K562 (cell line): Measurements from ENCODE around the gene NF1. TPM values are rescaled to one million over a fixed set of nuclear protein-coding genes. Genes with fewer than 3 reads are reported as not detected.

Source experiments
- ATAC-seq: fragments of 200-7000 bp; cut with Tn5 transposase; 3 replicates; pipeline ENCODE4 v1.9.1; 2020; ENCODE audit warnings: moderate library complexity
- BruUV-seq: library from RNA; stranded (reverse); fragments of 400-500 nt; replicated peaks from 2 replicates; lab custom pipeline; 2021; lab: Mats Ljungman, UMichigan
- CTCF ChIA-PET: fragments of 300-600 bp; formaldehyde crosslinking; extraction: SDS; loops from one replicate; lab custom pipeline; 2021; ENCODE audit warnings: low intra/inter-chr PET ratio; lab: Yijun Ruan, JAX
- POLR2A ChIA-PET: fragments of 300-600, 350-650 bp; sonication (Branson Sonifier 250); formaldehyde crosslinking; extraction: SDS; loops from one replicate; lab custom pipeline; 2021; ENCODE audit warnings: antibody characterized with exemption, inconsistent platforms; lab: Yijun Ruan, JAX
- DNase-seq, 4 experiments: peaks; one replicate each; pipeline versions ENCODE4 v3.0.0 to v3.0.0-alpha.2; 2011 to 2018; ENCODE audit warnings: low spot score in 3 of 4, mixed read lengths in 3 of 4; ENCODE audit errors: extremely low read depth in 1 of 4
- FAIRE-seq: peaks from 2 replicates; lab custom pipeline; 2011; peaks lifted over from hg19 to GRCh38; lab: Jason Lieb, UNC
- H2AFZ ChIP-seq: 2 replicates; pipeline ENCODE4 v1.6.0; 2011; ENCODE audit warnings: low read depth, low read length, control low read depth, inconsistent platforms
- H3K27ac ChIP-seq: fragments of 200-600 bp; 3 replicates; pipeline ENCODE4 v1.8.0; 2011; ENCODE audit warnings: low read depth, mild to moderate bottlenecking, control low read depth, inconsistent platforms, low read length, moderate library complexity, mixed read lengths; ENCODE audit errors: extremely low read depth
- H3K27me3 ChIP-seq, 2 experiments: fragments of 300-600 bp in 1 of 2; 2 replicates in 1 of 2; 3 replicates in 1 of 2; pipeline versions ENCODE4 v1.6.0 to v1.8.0; 2011; ENCODE audit warnings: inconsistent platforms in 2 of 2, low read length in 2 of 2, mild to moderate bottlenecking in 1 of 2, mixed read lengths in 1 of 2, moderate library complexity in 1 of 2; ENCODE audit not compliant: control insufficient read depth in 2 of 2, insufficient read depth in 2 of 2
- H3K36me3 ChIP-seq: fragments of 300-600 bp; 3 replicates; pipeline ENCODE4 v1.8.0; 2011; ENCODE audit warnings: mild to moderate bottlenecking, low read length, inconsistent platforms; ENCODE audit not compliant: control insufficient read depth, insufficient read depth
- H3K4me1 ChIP-seq, 2 experiments: fragments of 200-600 bp in 1 of 2; replicated peaks in 1 of 2; 2 replicates in 1 of 2; 3 replicates in 1 of 2; pipeline versions ENCODE4 v1.5.1 to v1.8.0; 2011; ENCODE audit warnings: inconsistent platforms in 2 of 2, low read length in 2 of 2, mild to moderate bottlenecking in 1 of 2, mixed read lengths in 1 of 2, moderate library complexity in 1 of 2; ENCODE audit not compliant: control insufficient read depth in 2 of 2, insufficient read depth in 2 of 2
- H3K4me2 ChIP-seq: 2 replicates; pipeline ENCODE4 v1.6.1; 2011; ENCODE audit warnings: low read length, control low read depth, inconsistent platforms, mixed read lengths; ENCODE audit not compliant: insufficient read depth
- H3K4me3 ChIP-seq: fragments of 200-600 bp; sonication (generic), shearing (Covaris generic); 2 replicates; pipeline ENCODE4 v1.5.1; 2016; ENCODE audit warnings: control low read depth, inconsistent platforms
- H3K79me2 ChIP-seq: fragments of 200-600 bp; 3 replicates; pipeline ENCODE4 v1.8.0; 2011; ENCODE audit warnings: low read length, inconsistent platforms; ENCODE audit not compliant: control insufficient read depth, insufficient read depth
- H3K9ac ChIP-seq, 2 experiments: 2 replicates each; pipeline versions ENCODE4 v1.6.0 to v1.6.1; 2011; ENCODE audit warnings: low read depth in 2 of 2, low read length in 2 of 2, control low read depth in 1 of 2, inconsistent platforms in 1 of 2, mild to moderate bottlenecking in 1 of 2, mixed read lengths in 1 of 2; ENCODE audit not compliant: insufficient read depth in 1 of 2
- H3K9me1 ChIP-seq: one replicate; pipeline ENCODE4 v1.6.0; 2011; ENCODE audit warnings: inconsistent platforms, mild to moderate bottlenecking, low read length, moderate library complexity; ENCODE audit not compliant: control insufficient read depth, insufficient read depth
- H3K9me3 ChIP-seq: replicated peaks from 2 replicates; pipeline ENCODE4 v1.5.1; 2011; ENCODE audit warnings: low read depth, low read length, inconsistent platforms; ENCODE audit not compliant: control insufficient read depth, insufficient read depth
- H4K20me1 ChIP-seq: replicated peaks from 2 replicates; pipeline ENCODE4 v1.6.1; 2011; ENCODE audit warnings: low read length, inconsistent platforms, mixed read lengths; ENCODE audit not compliant: control insufficient read depth, insufficient read depth
- ARHGAP35 ChIP-seq: fragments of 450-650 bp; IDR thresholded peaks from 2 replicates; pipeline ENCODE4 v1.6.1; 2018; ENCODE audit not compliant: partially characterized antibody
- CBFA2T2 ChIP-seq: fragments of 450-650 bp; conservative IDR thresholded peaks from 2 replicates; pipeline ENCODE4 v1.6.1; 2017; ENCODE audit warnings: mild to moderate bottlenecking
- CREM ChIP-seq: IDR thresholded peaks from 2 replicates; pipeline ENCODE4 v1.6.1; 2014; ENCODE audit warnings: antibody characterized with exemption, low read depth
- DPF2 ChIP-seq: fragments of 450-650 bp; IDR thresholded peaks from 2 replicates; pipeline ENCODE4 v1.6.1; 2016
- ETV1 ChIP-seq: fragments of 450-650 bp; conservative IDR thresholded peaks from 2 replicates; pipeline ENCODE4 v1.6.1; 2016; ENCODE audit warnings: missing genetic modification characterization, control low read depth, low read depth, missing compliant biosample characterization
- FOXJ2 ChIP-seq: fragments of 200-800 bp; sonication (Bioruptor generic); IDR thresholded peaks from 2 replicates; pipeline ENCODE4 v1.6.1; 2016; ENCODE audit warnings: missing genetic modification characterization, missing compliant biosample characterization
- MEF2A ChIP-seq: IDR thresholded peaks from 2 replicates; pipeline ENCODE4 v1.6.1; 2011; ENCODE audit warnings: low read depth, mild to moderate bottlenecking, low read length, moderate library complexity; ENCODE audit not compliant: control insufficient read depth
- MEF2D ChIP-seq: conservative IDR thresholded peaks from 2 replicates; pipeline ENCODE4 v1.6.1; 2016; ENCODE audit warnings: low read depth, missing genetic modification characterization, missing compliant biosample characterization
- NCOA1 ChIP-seq: fragments of 450-650 bp; IDR thresholded peaks from 2 replicates; pipeline ENCODE4 v1.6.1; 2016; ENCODE audit warnings: low read depth
- NFIX ChIP-seq: fragments of 250-450 bp; sonication (Bioruptor Pico); IDR thresholded peaks from 2 replicates; pipeline ENCODE4 v1.4.0; 2020; ENCODE audit warnings: low read depth, mild to moderate bottlenecking, moderate library complexity
- NFRKB ChIP-seq: fragments of 450-650 bp; IDR thresholded peaks from 2 replicates; pipeline ENCODE4 v1.6.1; 2016; ENCODE audit warnings: low read depth
- ZBTB8A ChIP-seq: fragments of 450-650 bp; IDR thresholded peaks from 2 replicates; pipeline ENCODE4 v1.6.1; 2018; ENCODE audit warnings: mild to moderate bottlenecking, moderate library complexity; ENCODE audit not compliant: partially characterized antibody
- ZNF696 ChIP-seq: fragments of 250-450 bp; sonication (Bioruptor Pico); conservative IDR thresholded peaks from 2 replicates; pipeline ENCODE4 v1.4.0; 2020; ENCODE audit warnings: mild to moderate bottlenecking, moderate library complexity
- ZNF740 ChIP-seq, 3 experiments: fragments of 200-800 bp in 1 of 3; sonication (Bioruptor generic) in 1 of 3; sonication (generic) in 1 of 3; formaldehyde crosslinking in 1 of 3; IDR thresholded peaks; 2 replicates each; pipeline versions ENCODE4 v1.6.1 to v1.8.0; 2016 to 2022; ENCODE audit warnings: mild to moderate bottlenecking in 2 of 3, missing compliant biosample characterization in 2 of 3, missing genetic modification characterization in 2 of 3, missing genetic modification reagents in 1 of 3
- ZNF77 ChIP-seq: fragments of 250-450 bp; sonication (Bioruptor Pico); IDR thresholded peaks from 2 replicates; pipeline ENCODE4 v1.5.0; 2020
- WGBS: fragments of 100-300 bp; shearing (Covaris generic); methylation state at CpG from one replicate; pipeline ENCODE4 v1.1.6; 2016; ENCODE audit warnings: low coverage, mixed read lengths; ENCODE audit not compliant: insufficient coverage; ENCODE audit errors: missing lambda C conversion rate; 5-methylcytosine and 5-hydroxymethylcytosine counted together
- in situ Hi-C: fragments of 300-500 bp; cut with MboI; formaldehyde crosslinking; loops from 4 replicates; pipeline ENCODE4 v1.15.0; 2018; ENCODE audit warnings: inconsistent platforms, mixed read lengths
- intact Hi-C: fragments of 100-400 bp; cut with micrococcal nuclease; formaldehyde crosslinking; loops from 2 replicates; pipeline ENCODE4 v1.14.2; 2022
- polyA plus RNA-seq, 8 experiments: library from polyadenylated mRNA; depleted of rRNA in 4 of 8; stranded (reverse) in 5 of 8; unstranded in 3 of 8; fragments of >200 nt; fragmentation: Nextera tagmentation in 2 of 8; fragmentation: Illumina TruSeq in 1 of 8; extraction: Ambion mirVana in 2 of 8; extraction: Trizol in 1 of 8; gene quantifications; 2 replicates each; pipeline versions ENCODE4 v1.2.1 to v1.2.3, GENCODE V29; 2011 to 2014; ENCODE audit warnings: inconsistent platforms in 1 of 8, missing spikeins in 1 of 8
- total RNA-seq, 7 experiments: library from RNA; depleted of rRNA in 6 of 7; stranded (reverse); fragments of >200 nt in 6 of 7; fragmentation: Illumina TruSeq in 2 of 7; extraction: Trizol in 2 of 7; gene quantifications; 2 replicates each; pipeline versions ENCODE4 v1.2.1 to v1.2.3, GENCODE V29; 2011 to 2021; ENCODE audit warnings: low replicate concordance in 1 of 7
- TF ChIP-seq, protein P1 (sequence below), 2 experiments: fragments of 450-650 bp in 1 of 2; IDR thresholded peaks; 2 replicates each; pipeline ENCODE4 v1.6.1; 2011 to 2017; ENCODE audit warnings: low read depth in 2 of 2, antibody characterized with exemption in 1 of 2, borderline replicate concordance in 1 of 2, low read length in 1 of 2, mild to moderate bottlenecking in 1 of 2, mixed read lengths in 1 of 2; ENCODE audit not compliant: control insufficient read depth in 1 of 2
- TF ChIP-seq, protein P2 (sequence below): IDR thresholded peaks from 2 replicates; pipeline ENCODE4 v1.6.1; 2012; ENCODE audit warnings: low read depth, low read length, improper control_type of control experiment, borderline replicate concordance

Gene NF1
- total and polyA plus RNA-seq, 9 of the 15 experiments (the other 6 are each of a cell fraction or from before 2014, with no cell fraction given): 3.4 to 41.9 (median 24.3) TPM

DNA sequence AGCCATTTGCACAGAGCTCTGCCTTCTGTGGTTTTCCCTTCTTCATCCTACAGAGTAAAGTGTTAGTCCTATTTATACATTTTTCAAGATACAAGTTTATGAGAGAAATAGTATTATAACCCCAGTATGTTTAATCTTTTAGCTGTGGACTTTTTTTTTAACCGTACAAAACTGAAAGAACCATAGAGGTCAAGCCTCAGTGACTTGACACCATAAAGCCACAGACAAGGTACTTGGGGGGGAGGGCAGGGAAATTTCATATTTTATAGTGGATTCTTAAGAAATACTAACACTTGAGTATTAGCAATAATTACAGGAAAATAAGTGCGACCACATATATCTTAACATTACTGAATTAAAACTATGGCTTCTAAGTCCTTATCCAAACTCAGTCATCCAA is 279.7 kb downstream of the NF1 start:
- 96% methylated on average over 2 of the region's 2 CpGs for WGBS
- TF ChIP-seq ZNF740 (CRISPR knock-in tag; IDR thresholded peaks at IDR 0.05): no peak
- TF ChIP-seq ZNF740 (tag; IDR thresholded peaks at IDR 0.05): no peak
- no peak for TF ChIP-seq NFIX
- TF ChIP-seq DPF2: no peak
- TF ChIP-seq ARHGAP35: no peak
- TF ChIP-seq CREM: no peak
- no peak for TF ChIP-seq ZNF77
- no peak for TF ChIP-seq MEF2D (tag)
- no peak for TF ChIP-seq CBFA2T2
- TF ChIP-seq MEF2A: no peak
- TF ChIP-seq NCOA1: no peak
- TF ChIP-seq, protein P1, sequence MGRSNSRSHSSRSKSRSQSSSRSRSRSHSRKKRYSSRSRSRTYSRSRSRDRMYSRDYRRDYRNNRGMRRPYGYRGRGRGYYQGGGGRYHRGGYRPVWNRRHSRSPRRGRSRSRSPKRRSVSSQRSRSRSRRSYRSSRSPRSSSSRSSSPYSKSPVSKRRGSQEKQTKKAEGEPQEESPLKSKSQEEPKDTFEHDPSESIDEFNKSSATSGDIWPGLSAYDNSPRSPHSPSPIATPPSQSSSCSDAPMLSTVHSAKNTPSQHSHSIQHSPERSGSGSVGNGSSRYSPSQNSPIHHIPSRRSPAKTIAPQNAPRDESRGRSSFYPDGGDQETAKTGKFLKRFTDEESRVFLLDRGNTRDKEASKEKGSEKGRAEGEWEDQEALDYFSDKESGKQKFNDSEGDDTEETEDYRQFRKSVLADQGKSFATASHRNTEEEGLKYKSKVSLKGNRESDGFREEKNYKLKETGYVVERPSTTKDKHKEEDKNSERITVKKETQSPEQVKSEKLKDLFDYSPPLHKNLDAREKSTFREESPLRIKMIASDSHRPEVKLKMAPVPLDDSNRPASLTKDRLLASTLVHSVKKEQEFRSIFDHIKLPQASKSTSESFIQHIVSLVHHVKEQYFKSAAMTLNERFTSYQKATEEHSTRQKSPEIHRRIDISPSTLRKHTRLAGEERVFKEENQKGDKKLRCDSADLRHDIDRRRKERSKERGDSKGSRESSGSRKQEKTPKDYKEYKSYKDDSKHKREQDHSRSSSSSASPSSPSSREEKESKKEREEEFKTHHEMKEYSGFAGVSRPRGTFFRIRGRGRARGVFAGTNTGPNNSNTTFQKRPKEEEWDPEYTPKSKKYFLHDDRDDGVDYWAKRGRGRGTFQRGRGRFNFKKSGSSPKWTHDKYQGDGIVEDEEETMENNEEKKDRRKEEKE (IDR thresholded peaks at IDR 0.05; ENCODE audit: borderline replicate concordance in 1 of 2, control insufficient read depth in 1 of 2, low read depth in 2 of 2, low read length in 1 of 2): no peak
- no peak for TF ChIP-seq FOXJ2 (tag)
- TF ChIP-seq ZBTB8A: no peak
- no peak for TF ChIP-seq NFRKB
- TF ChIP-seq ETV1 (tag): no peak
- TF ChIP-seq, protein P2, sequence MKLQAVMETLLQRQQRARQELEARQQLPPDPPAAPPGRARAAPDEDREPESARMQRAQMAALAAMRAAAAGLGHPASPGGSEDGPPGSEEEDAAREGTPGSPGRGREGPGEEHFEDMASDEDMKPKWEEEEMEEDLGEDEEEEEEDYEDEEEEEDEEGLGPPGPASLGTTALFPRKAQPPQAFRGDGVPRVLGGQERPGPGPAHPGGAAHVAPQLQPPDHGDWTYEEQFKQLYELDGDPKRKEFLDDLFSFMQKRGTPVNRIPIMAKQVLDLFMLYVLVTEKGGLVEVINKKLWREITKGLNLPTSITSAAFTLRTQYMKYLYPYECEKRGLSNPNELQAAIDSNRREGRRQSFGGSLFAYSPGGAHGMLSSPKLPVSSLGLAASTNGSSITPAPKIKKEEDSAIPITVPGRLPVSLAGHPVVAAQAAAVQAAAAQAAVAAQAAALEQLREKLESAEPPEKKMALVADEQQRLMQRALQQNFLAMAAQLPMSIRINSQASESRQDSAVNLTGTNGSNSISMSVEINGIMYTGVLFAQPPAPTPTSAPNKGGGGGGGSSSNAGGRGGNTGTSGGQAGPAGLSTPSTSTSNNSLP: no peak
- TF ChIP-seq ZNF696 (CRISPR knock-in tag): no peak

More for the DNA sequence above, 279.7 kb downstream of the NF1 start:
- H4K20me1 ChIP-seq: no peaks in the 10 kb centered on the region
- H3K4me2 ChIP-seq: no peak overlapping the region
- in situ Hi-C loops: loop anchor here (10.0 kb wide), 1 partner anchor 460 kb away; no protein-coding TSS in a partner anchor
- no TSS peak for BruUV-seq
- no peaks in the 10 kb centered on the region for H3K9me3 ChIP-seq
- no peak for ATAC-seq
- peaks cover 33% of the 10 kb centered on the region; the same call in 2 of the 3 replicates for H3K36me3 ChIP-seq
- H3K9ac ChIP-seq: no peak overlapping the region
- no peaks in the 10 kb centered on the region for H3K27me3 ChIP-seq
- POLR2A ChIA-PET: interaction anchor here (0.7 kb wide), 1 partner anchor 709 kb away, joined by 3 read pairs; no protein-coding TSS in a partner anchor
- no peak for FAIRE-seq
- H3K27ac ChIP-seq: no peak overlapping the region
- intact Hi-C loops: loop anchor here (5.0 to 10.0 kb wide), 2 partner anchors 107 to 160 kb away; no protein-coding TSS in a partner anchor
- CTCF ChIA-PET: no interaction called here
- no peak overlapping the region for H2AFZ ChIP-seq
- no peak overlapping the region for H3K4me3 ChIP-seq
- no peaks in the 10 kb centered on the region for H3K9me1 ChIP-seq
- no peaks in the 10 kb centered on the region for H3K79me2 ChIP-seq
- H3K4me1 ChIP-seq: no peaks in the 10 kb centered on the region
- DNase-seq: no peak
